Glutamatergic neuron (in vitro differentiated cells): ENCODE measurements around the gene MAPKAPK5. TPM values are rescaled to one million over a fixed set of nuclear protein-coding genes. Genes with fewer than 3 reads are reported as not detected.

Source experiments
- DNase-seq: peaks from one replicate; pipeline ENCODE4 v3.0.0; 2022
- H3K27ac Mint-ChIP-seq: one replicate; pipeline ENCODE4 v1.8.0; 2020; ENCODE audit warnings: mild to moderate bottlenecking, mixed read lengths, inconsistent platforms; ENCODE audit not compliant: unreplicated experiment
- H3K27me3 Mint-ChIP-seq: one replicate; pipeline ENCODE4 v1.8.0; 2020; ENCODE audit warnings: mild to moderate bottlenecking, moderate library complexity, mixed read lengths, inconsistent platforms; ENCODE audit not compliant: unreplicated experiment
- H3K36me3 Mint-ChIP-seq: one replicate; pipeline ENCODE4 v1.8.0; 2020; ENCODE audit warnings: mild to moderate bottlenecking, mixed read lengths, inconsistent platforms; ENCODE audit not compliant: unreplicated experiment
- H3K4me1 Mint-ChIP-seq: one replicate; pipeline ENCODE4 v1.8.0; 2020; ENCODE audit warnings: mild to moderate bottlenecking, low read depth, mixed read lengths, inconsistent platforms; ENCODE audit not compliant: unreplicated experiment
- H3K4me3 Mint-ChIP-seq: one replicate; pipeline ENCODE4 v1.8.0; 2020; ENCODE audit warnings: mild to moderate bottlenecking, mixed read lengths, inconsistent platforms; ENCODE audit not compliant: unreplicated experiment
- H3K9me3 Mint-ChIP-seq: one replicate; pipeline ENCODE4 v1.8.0; 2020; ENCODE audit warnings: mild to moderate bottlenecking, moderate library complexity, mixed read lengths, inconsistent platforms; ENCODE audit not compliant: unreplicated experiment
- CTCF ChIP-seq: fragments of 200-600 bp; sonication (generic); IDR thresholded peaks from one replicate; pipeline ENCODE4 v1.5.0; 2021; ENCODE audit not compliant: partially characterized antibody, unreplicated experiment
- total RNA-seq: library from RNA; stranded (reverse); fragmentation: NEBNext Ultra II Directional; extraction: Animal tissue kit (Norgen Biotek cat#: 25700); gene quantifications from one replicate; pipeline ENCODE4 v1.2.1, GENCODE V29; 2021; ENCODE audit not compliant: unreplicated experiment

MAPKAPK5 gene
- total RNA-seq, 1 donor from 2014 or later: 125 TPM

GRCh38 chr12:111887926-111888745, 46.1 kb downstream of the MAPKAPK5 start:
- peaks cover 20% of the 10 kb centered on the region for H3K4me1 Mint-ChIP-seq
- peaks cover 4% of the 10 kb centered on the region for H3K36me3 Mint-ChIP-seq
- peak overlapping the region; percentile 62 for H3K27ac Mint-ChIP-seq
- peaks cover 3% of the 10 kb centered on the region for H3K27me3 Mint-ChIP-seq
- no peak overlapping the region for H3K4me3 Mint-ChIP-seq
- peak; percentile 23 for DNase-seq
- no peak for TF ChIP-seq CTCF
- peaks cover 4% of the 10 kb centered on the region for H3K9me3 Mint-ChIP-seq

DNA sequence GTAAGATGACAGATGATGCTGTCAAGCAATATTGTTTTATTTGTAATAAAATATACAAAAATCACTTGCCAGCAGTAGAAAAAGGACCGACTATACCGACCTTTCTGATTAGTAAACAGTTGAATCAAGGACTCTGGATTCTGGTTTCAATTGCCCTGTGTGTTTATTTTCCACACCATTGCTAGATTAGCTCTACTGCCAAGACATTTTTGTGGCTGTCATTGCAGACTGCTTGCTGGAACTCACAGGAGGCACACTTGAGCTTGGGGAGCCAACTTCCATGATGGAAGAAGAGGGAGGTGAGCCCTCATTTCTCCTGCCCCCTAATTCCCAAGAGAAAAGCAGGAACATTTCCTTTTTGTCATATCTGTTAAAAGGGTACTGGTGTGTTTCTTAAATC, 51.3 kb downstream of the MAPKAPK5 start:
- Mint-ChIP-seq H3K27ac (no peak overlapping the region), H3K4me1 (no peaks in the 10 kb centered on the region), H3K9me3 (no peaks in the 10 kb centered on the region), H3K27me3 (peaks cover 4% of the 10 kb centered on the region), H3K4me3 (no peak overlapping the region), H3K36me3 (peaks cover 7% of the 10 kb centered on the region)
- no peak for TF ChIP-seq CTCF
- no peak for DNase-seq

DNA sequence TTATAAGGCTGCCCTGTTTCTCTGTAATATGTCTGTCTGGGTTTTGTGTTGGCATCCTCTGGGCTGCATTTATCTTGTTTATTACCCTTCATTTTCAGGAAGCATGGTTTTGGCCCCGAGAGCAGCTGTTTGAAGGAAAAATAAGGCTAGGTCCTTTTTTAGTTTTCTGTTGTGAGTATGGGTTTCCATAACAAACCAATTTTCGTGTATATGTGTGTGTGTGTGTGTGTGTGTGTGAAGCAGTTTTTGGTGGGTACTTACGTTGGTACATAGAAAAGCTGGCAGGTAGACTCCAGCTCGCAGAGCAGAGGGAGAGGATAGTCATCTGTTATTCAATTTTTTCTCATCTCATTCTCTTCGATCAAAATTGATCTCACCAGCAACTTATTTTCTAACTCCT, 52.5 kb downstream of the MAPKAPK5 start:
- no peak for TF ChIP-seq CTCF
- Mint-ChIP-seq H3K4me1 (no peaks in the 10 kb centered on the region), H3K36me3 (peaks cover 14% of the 10 kb centered on the region), H3K9me3 (peaks cover 3% of the 10 kb centered on the region), H3K4me3 (no peak overlapping the region), H3K27ac (no peak overlapping the region), H3K27me3 (peaks cover 3% of the 10 kb centered on the region)
- DNase-seq: no peak

DNA sequence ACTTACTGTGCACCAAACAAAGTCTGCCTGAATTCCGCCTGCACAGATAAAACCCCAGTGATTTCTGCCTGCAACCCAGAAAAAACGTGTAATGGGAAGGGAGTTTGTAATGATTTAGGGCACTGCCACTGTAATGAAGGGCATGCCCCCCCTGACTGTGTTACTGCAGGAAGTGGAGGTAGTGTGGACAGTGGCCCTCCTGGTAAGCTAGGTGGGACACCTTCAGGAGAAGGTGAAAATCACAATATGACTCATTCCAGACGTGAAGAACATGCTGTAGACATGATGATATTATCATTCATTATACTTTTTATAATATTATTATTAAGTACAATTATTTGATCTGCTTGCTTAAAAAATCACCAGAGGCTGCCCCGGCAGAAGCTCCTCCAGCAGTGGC, 59.2 kb downstream of the MAPKAPK5 start:
- peaks cover 7% of the 10 kb centered on the region for H3K9me3 Mint-ChIP-seq
- no peak for TF ChIP-seq CTCF
- peaks cover under 1% of the 10 kb centered on the region for H3K27me3 Mint-ChIP-seq
- H3K36me3 Mint-ChIP-seq: peaks cover 31% of the 10 kb centered on the region
- no peak overlapping the region for H3K4me3 Mint-ChIP-seq
- H3K27ac Mint-ChIP-seq: no peak overlapping the region
- no peak for DNase-seq
- H3K4me1 Mint-ChIP-seq: no peaks in the 10 kb centered on the region

DNA sequence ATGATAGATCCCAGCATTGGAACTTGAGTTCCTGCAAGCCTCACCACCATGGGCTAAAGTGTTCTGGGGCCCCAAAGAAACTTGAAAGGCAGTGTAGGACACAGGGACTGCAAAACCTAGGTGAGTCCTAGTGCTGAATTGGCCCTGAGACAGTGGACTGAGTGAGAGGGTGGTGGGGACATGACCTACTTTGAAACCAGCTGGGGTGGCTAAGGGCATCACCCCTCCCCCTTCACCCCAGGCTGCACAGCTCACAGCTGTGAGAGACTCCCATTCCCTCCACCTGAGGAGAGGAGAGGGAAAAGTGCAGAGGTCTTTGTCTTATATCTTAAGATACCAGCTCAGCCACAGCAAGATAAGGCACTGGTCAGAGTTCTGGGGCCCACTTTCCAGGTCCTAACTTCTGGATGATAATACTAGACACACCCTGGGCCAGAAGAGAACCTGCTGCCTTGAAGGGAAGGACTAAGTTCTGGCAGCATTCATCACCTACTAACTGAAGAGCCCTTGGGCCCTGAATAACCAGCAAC, 62.5 kb downstream of the MAPKAPK5 start:
- Mint-ChIP-seq H3K27me3 (peaks cover 2% of the 10 kb centered on the region), H3K4me1 (no peaks in the 10 kb centered on the region), H3K4me3 (no peak overlapping the region), H3K9me3 (peaks cover 13% of the 10 kb centered on the region), H3K27ac (no peak overlapping the region), H3K36me3 (peaks cover 43% of the 10 kb centered on the region)
- DNase-seq: no peak
- no peak for TF ChIP-seq CTCF
